Esophagus squamous epithelium (tissue), 4 donors: ENCODE measurements around the gene DEUP1.

Experiments used
- CTCF ChIP-seq, 6 experiments: fragments of 450-650 bp in 4 of 6; fragments of 200-600 bp in 2 of 6; sonication (generic) in 2 of 6; IDR thresholded peaks; one replicate each; pipeline ENCODE4 v1.5.1; 2016 to 2019; ENCODE audit warnings: antibody characterized with exemption in 6 of 6, mild to moderate bottlenecking in 4 of 6, moderate library complexity in 4 of 6
- POLR2A ChIP-seq, 4 donors: fragments of 450-650 bp; IDR thresholded peaks; one replicate each; pipeline ENCODE4 v1.6.1; 2017; ENCODE audit warnings: antibody characterized with exemption in 4 of 4, mild to moderate bottlenecking in 4 of 4, moderate library complexity in 3 of 4

DNA sequence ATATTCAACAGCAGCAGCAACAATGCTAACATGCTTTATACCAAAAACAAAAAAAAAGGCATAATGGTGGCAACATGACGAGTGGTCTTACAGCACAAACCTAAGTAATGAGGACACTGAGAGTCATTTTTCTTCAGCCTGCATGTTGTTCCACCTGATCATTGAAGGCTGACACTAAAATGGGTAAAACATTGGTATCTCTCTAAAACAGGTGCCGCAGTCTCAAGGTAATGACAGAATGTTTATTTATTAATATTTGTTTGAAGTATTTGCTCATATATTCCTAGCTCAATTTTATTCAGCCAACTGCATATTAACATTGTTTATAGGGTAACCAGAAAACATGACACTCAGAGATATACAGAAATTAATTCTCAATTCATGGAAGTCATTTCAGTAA lies 8.3 kb upstream of the DEUP1 start:
- TF ChIP-seq CTCF (IDR thresholded peaks at IDR 0.05), result no peak
- no peak for TF ChIP-seq POLR2A (IDR thresholded peaks at IDR 0.05)
